Natural killer cell (primary cell): ENCODE measurements around the gene IFITM2. TPM values are rescaled to one million over a fixed set of nuclear protein-coding genes. Genes with fewer than 3 reads are reported as not detected.
"Not testable (repeated sequence)": the region's sequence is repeated elsewhere in the genome, so short reads cannot be mapped to it uniquely, and the experiment has no call there.

Experiments
- ATAC-seq, 3 donors: fragments of 150-1000 bp in 2 of 3; fragments of 200-7000 bp in 1 of 3; cut with Tn5 transposase; 1 replicate in 1 of 3; 2 replicates in 2 of 3; pipeline ENCODE4 v1.10.0; 2021; ENCODE audit warnings: mild to moderate bottlenecking in 2 of 3, moderate library complexity in 2 of 3
- DNase-seq, 2 donors: peaks; one replicate each; pipeline versions ENCODE4 v3.0.0 to v3.0.0-alpha.2; 2013 to 2021; ENCODE audit warnings: mixed read lengths in 1 of 2
- H3K27ac ChIP-seq: one replicate; pipeline ENCODE4 v1.5.1; 2013; ENCODE audit warnings: mild to moderate bottlenecking, low read length
- H3K27me3 ChIP-seq: one replicate; pipeline ENCODE4 v1.6.1; 2013; ENCODE audit warnings: low read length; ENCODE audit not compliant: control insufficient read depth, insufficient read depth
- H3K36me3 ChIP-seq: one replicate; pipeline ENCODE4 v1.6.1; 2013; ENCODE audit warnings: low read length; ENCODE audit not compliant: control insufficient read depth, insufficient read depth
- H3K4me1 ChIP-seq: one replicate; pipeline ENCODE4 v1.6.1; 2013; ENCODE audit warnings: low read length; ENCODE audit not compliant: control insufficient read depth, insufficient read depth
- H3K4me3 ChIP-seq: one replicate; pipeline ENCODE4 v1.5.1; 2013; ENCODE audit warnings: low read length
- H3K9me3 ChIP-seq: one replicate; pipeline ENCODE4 v1.6.1; 2013; ENCODE audit warnings: low read length; ENCODE audit not compliant: control insufficient read depth, insufficient read depth
- H3K27ac Mint-ChIP-seq, 2 donors: one replicate each; pipeline ENCODE4 v1.8.0; 2022; ENCODE audit warnings: mild to moderate bottlenecking in 2 of 2, mixed read lengths in 2 of 2, moderate library complexity in 1 of 2
- H3K27me3 Mint-ChIP-seq, 2 donors: one replicate each; pipeline ENCODE4 v1.8.0; 2022; ENCODE audit warnings: low read depth in 2 of 2, mixed read lengths in 2 of 2
- H3K36me3 Mint-ChIP-seq: one replicate; pipeline ENCODE4 v1.8.0; 2022; ENCODE audit warnings: mixed read lengths
- H3K4me1 Mint-ChIP-seq, 2 donors: one replicate each; pipeline ENCODE4 v1.8.0; 2022; ENCODE audit warnings: mixed read lengths in 2 of 2
- H3K4me3 Mint-ChIP-seq: one replicate; pipeline ENCODE4 v1.8.0; 2022; ENCODE audit warnings: mild to moderate bottlenecking, moderate library complexity, mixed read lengths
- H3K9me3 Mint-ChIP-seq, 2 donors: one replicate each; pipeline ENCODE4 v1.8.0; 2022; ENCODE audit warnings: mixed read lengths in 2 of 2
- WGBS: methylation state at CpG from one replicate; pipeline ENCODE4 v1.1.7; 2013; ENCODE audit warnings: missing lambda C conversion rate; ENCODE audit not compliant: insufficient coverage; 5-methylcytosine and 5-hydroxymethylcytosine counted together
- intact Hi-C: fragments of 100-400 bp; cut with micrococcal nuclease; formaldehyde crosslinking; loops from one replicate; pipeline ENCODE4 v1.14.2; 2022
- total RNA-seq, 4 donors: library from RNA; stranded (reverse); fragments of 120-200 nt in 1 of 4; gene quantifications; one replicate each; pipeline versions ENCODE4 v1.2.3 to v1.2.4, GENCODE V29; 2013 to 2022
- TF ChIP-seq, protein P1 (sequence below): fragments of 200-600 bp; IDR thresholded peaks from one replicate; pipeline ENCODE4 v1.8.0; 2022; ENCODE audit warnings: antibody characterized with exemption

Gene IFITM2
- total RNA-seq, 3 donors from 2014 or later (not counting 1 experiment from before 2014, with no cell fraction given) = 1,080 to 1,421 (median 1,273) TPM

- no peak overlapping the region for H3K27ac Mint-ChIP-seq
- WGBS = 94% methylated on average over 8 of the region's 8 CpGs
- H3K27me3 ChIP-seq = peaks cover 20% of the 10 kb centered on the region
- H3K27ac ChIP-seq = no peak overlapping the region
- ATAC-seq = no peak
- no peak overlapping the region for H3K4me3 Mint-ChIP-seq
- intact Hi-C loops = no loop called here
- H3K27me3 Mint-ChIP-seq = peaks cover 0 to 34% of the 10 kb centered on the region in 2 donors
- peaks cover 29 to 55% of the 10 kb centered on the region in 2 donors for H3K4me1 Mint-ChIP-seq
- H3K4me1 ChIP-seq = peaks cover 82% of the 10 kb centered on the region
- no peak for DNase-seq
- peaks cover 2% of the 10 kb centered on the region for H3K36me3 ChIP-seq
- H3K4me3 ChIP-seq = no peak overlapping the region
- TF ChIP-seq, protein P1, sequence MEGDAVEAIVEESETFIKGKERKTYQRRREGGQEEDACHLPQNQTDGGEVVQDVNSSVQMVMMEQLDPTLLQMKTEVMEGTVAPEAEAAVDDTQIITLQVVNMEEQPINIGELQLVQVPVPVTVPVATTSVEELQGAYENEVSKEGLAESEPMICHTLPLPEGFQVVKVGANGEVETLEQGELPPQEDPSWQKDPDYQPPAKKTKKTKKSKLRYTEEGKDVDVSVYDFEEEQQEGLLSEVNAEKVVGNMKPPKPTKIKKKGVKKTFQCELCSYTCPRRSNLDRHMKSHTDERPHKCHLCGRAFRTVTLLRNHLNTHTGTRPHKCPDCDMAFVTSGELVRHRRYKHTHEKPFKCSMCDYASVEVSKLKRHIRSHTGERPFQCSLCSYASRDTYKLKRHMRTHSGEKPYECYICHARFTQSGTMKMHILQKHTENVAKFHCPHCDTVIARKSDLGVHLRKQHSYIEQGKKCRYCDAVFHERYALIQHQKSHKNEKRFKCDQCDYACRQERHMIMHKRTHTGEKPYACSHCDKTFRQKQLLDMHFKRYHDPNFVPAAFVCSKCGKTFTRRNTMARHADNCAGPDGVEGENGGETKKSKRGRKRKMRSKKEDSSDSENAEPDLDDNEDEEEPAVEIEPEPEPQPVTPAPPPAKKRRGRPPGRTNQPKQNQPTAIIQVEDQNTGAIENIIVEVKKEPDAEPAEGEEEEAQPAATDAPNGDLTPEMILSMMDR = no peak
- H3K9me3 Mint-ChIP-seq = no peaks in the 10 kb centered on the region
- H3K9me3 ChIP-seq = no peaks in the 10 kb centered on the region
- H3K36me3 Mint-ChIP-seq = no peaks in the 10 kb centered on the region
These were observed 21.8 kb upstream of the IFITM2 start for GRCh38 chr11:285894-286220.

DNA sequence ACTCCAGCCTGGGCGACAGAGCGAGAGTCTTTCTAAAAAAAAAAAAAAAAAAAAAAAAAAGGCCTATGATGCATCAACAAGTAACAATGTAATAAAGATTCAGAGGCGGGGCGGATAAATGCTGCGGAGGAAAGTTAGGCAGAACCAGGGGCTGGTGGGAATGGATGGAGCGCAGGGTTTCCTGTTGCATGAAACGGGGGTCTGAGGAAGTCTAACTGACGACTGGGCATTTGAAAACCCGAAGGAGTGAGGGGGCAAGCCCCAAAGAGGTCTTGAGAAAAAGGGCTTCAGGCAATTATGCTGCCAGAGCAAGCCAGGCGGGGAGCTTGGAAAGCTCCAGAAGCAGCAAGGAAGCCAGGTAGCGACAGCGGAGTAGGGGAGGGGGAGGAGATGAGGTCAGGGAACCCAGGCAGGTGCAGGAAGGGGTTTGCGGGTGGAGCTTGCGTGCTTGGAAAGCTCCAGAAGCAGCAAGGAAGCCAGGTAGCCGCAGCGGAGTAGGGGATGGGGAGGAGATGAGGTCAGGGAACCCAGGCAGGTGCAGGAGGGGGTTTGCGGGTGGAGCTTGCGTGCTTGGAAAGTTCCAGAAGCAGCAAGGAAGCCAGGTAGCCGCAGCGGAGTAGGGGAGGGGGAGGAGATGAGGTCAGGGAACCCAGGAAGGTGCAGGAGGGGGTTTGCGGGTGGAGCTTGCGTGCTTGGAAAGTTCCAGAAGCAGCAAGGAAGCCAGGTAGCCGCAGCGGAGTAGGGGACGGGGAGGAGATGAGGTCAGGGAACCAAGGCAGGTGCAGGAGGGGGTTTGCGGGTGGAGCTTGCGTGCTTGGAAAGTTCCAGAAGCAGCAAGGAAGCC lies 20.4 kb upstream of the IFITM2 start:
- ATAC-seq, intact Hi-C loops, H3K36me3 Mint-ChIP-seq, H3K36me3 ChIP-seq, H3K27me3 ChIP-seq, H3K9me3 ChIP-seq, H3K9me3 Mint-ChIP-seq: not testable (repeated sequence)
- H3K27ac ChIP-seq = peak overlapping the region; percentile 11
- H3K4me3 Mint-ChIP-seq = peak overlapping the region; percentile 94
- peaks cover 76% of the 10 kb centered on the region for H3K4me1 ChIP-seq
- H3K27me3 Mint-ChIP-seq = peaks cover 0 to 22% of the 10 kb centered on the region in 2 donors
- H3K4me3 ChIP-seq = peak overlapping the region; percentile 79
- peak in 1 of 2 donors; percentile 89 for DNase-seq
- peaks cover 26 to 51% of the 10 kb centered on the region in 2 donors for H3K4me1 Mint-ChIP-seq
- 62% methylated on average over 25 of the region's 27 CpGs for WGBS
- peak overlapping the region in 1 of 2 donors; percentile 91 for H3K27ac Mint-ChIP-seq

DNA sequence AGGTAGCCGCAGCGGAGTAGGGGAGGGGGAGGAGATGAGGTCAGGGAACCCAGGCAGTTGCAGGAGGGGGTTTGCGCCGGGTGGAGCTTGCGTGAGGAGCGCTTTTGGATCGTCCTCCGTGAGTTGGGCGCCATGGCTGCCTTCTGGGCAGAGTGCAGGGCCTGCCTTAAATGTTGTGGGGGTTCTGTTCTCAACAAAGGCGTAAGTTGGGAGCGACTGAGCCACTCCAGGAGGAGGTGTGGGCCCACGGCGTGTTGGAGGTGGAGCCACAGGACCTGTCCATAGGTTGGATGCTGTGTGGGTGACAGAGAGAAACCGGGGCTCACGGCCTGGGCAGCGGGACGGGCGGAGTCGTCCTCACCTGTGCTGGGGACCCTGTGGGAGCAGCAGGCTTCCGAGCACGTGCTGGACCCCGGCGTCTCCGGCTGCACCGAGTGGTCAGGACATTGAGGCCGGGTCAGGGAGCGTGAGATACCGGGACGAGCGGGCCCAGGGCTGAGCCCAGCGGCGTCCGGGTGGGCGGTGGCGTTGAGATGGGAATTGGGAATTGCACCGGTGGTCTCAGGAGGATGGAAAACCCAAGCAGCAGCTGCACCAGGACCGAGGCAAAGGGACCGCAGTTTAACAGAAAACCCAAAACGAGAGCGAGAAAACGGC lies 19.7 kb upstream of the IFITM2 start:
- Mint-ChIP-seq H3K4me3 (peak overlapping the region; percentile 94), H3K27ac (peak overlapping the region; percentile 75 to 91), H3K36me3 (no peaks in the 10 kb centered on the region), H3K27me3 (peaks cover 0 to 15% of the 10 kb centered on the region in 2 donors), H3K4me1 (peaks cover 26 to 43% of the 10 kb centered on the region in 2 donors), H3K9me3 (no peaks in the 10 kb centered on the region)
- intact Hi-C loops = no loop called here
- peak overlapping the region; percentile 79 for H3K4me3 ChIP-seq
- peaks cover 74% of the 10 kb centered on the region for H3K4me1 ChIP-seq
- DNase-seq (peak; percentile 19 to 87), ATAC-seq (peak in 1 of 3 donors; percentile 2)
- H3K27me3 ChIP-seq = no peaks in the 10 kb centered on the region
- no peaks in the 10 kb centered on the region for H3K9me3 ChIP-seq
- H3K36me3 ChIP-seq = peaks cover 7% of the 10 kb centered on the region
- peak overlapping the region; percentile 68 for H3K27ac ChIP-seq
- TF ChIP-seq, protein P1 = no peak
- WGBS = 17% methylated on average over 41 of the region's 41 CpGs
